HepG2 (cell line): ENCODE measurements around the gene TNS1. TPM values are rescaled to one million over a fixed set of nuclear protein-coding genes. Genes with fewer than 3 reads are reported as not detected.

Source experiments
- ATAC-seq: fragments of 200-7000 bp; cut with Tn5 transposase; 3 replicates; pipeline ENCODE4 v1.9.1; 2020; ENCODE audit warnings: mild to moderate bottlenecking, moderate library complexity
- BruUV-seq: library from RNA; stranded (reverse); fragments of 400-500 nt; replicated peaks from 2 replicates; lab custom pipeline; 2021; lab: Mats Ljungman, UMichigan
- CTCF ChIA-PET: fragments of 300-600 bp; formaldehyde crosslinking; extraction: SDS; loops from one replicate; lab custom pipeline; 2021; ENCODE audit warnings: low total read pairs, inconsistent platforms, low intra/inter-chr PET ratio; lab: Yijun Ruan, JAX
- POLR2A ChIA-PET: fragments of 350-600 bp; sonication (Branson Sonifier 250); formaldehyde crosslinking; loops from one replicate; lab custom pipeline; 2020; ENCODE audit warnings: antibody characterized with exemption, inconsistent platforms; lab: Yijun Ruan, JAX
- DNase-seq: peaks from one replicate; pipeline ENCODE4 v3.0.0-alpha.2; 2015; ENCODE audit warnings: low spot score
- FAIRE-seq: peaks from 3 replicates; lab custom pipeline; 2011; peaks lifted over from hg19 to GRCh38; lab: Jason Lieb, UNC
- H2AFZ ChIP-seq: one replicate; pipeline ENCODE4 v1.6.1; 2011; ENCODE audit warnings: low read length, inconsistent platforms
- H3K27ac ChIP-seq: fragments of 300-600 bp; 3 replicates; pipeline ENCODE4 v1.8.0; 2011; ENCODE audit warnings: mixed run types, mild to moderate bottlenecking, mixed read lengths, low read length, inconsistent platforms; ENCODE audit not compliant: insufficient read depth; ENCODE audit errors: extremely low read length
- H3K27me3 ChIP-seq, 2 experiments: fragments of 200-600 bp in 1 of 2; 2 replicates in 1 of 2; 3 replicates in 1 of 2; pipeline versions ENCODE4 v1.6.0 to v1.8.0; 2011; ENCODE audit warnings: low read length in 2 of 2, mild to moderate bottlenecking in 2 of 2, moderate library complexity in 2 of 2, inconsistent platforms in 1 of 2; ENCODE audit not compliant: insufficient read depth in 2 of 2, control insufficient read depth in 1 of 2
- H3K36me3 ChIP-seq, 2 experiments: fragments of 200-600 bp in 1 of 2; replicated peaks in 1 of 2; 2 replicates in 1 of 2; 3 replicates in 1 of 2; pipeline versions ENCODE4 v1.5.1 to v1.8.0; 2011; ENCODE audit warnings: low read length in 2 of 2, inconsistent platforms in 1 of 2; ENCODE audit not compliant: insufficient read depth in 2 of 2, control insufficient read depth in 1 of 2
- H3K4me1 ChIP-seq: 2 replicates; pipeline ENCODE4 v1.5.1; 2012; ENCODE audit warnings: low read length, inconsistent platforms; ENCODE audit not compliant: insufficient read depth
- H3K4me2 ChIP-seq: 2 replicates; pipeline ENCODE4 v1.6.0; 2011; ENCODE audit warnings: low read depth, low read length, inconsistent platforms
- H3K4me3 ChIP-seq, 3 experiments: fragments of 200-600 bp in 1 of 3; sonication (generic), shearing (Covaris generic) in 1 of 3; replicated peaks in 1 of 3; 2 replicates each; pipeline ENCODE4 v1.5.1; 2011 to 2016; ENCODE audit warnings: low read length in 3 of 3, inconsistent platforms in 2 of 3, low read depth in 2 of 3, mild to moderate bottlenecking in 2 of 3, control low read depth in 1 of 3, mixed read lengths in 1 of 3; ENCODE audit not compliant: insufficient read depth in 1 of 3
- H3K79me2 ChIP-seq: one replicate; pipeline ENCODE4 v1.6.1; 2011; ENCODE audit warnings: low read length, inconsistent platforms; ENCODE audit not compliant: insufficient read depth
- H3K9ac ChIP-seq: 2 replicates; pipeline ENCODE4 v1.6.0; 2011; ENCODE audit warnings: mild to moderate bottlenecking, low read depth, low read length, inconsistent platforms; ENCODE audit not compliant: insufficient read depth
- H3K9me3 ChIP-seq: 2 replicates; pipeline ENCODE4 v1.5.1; 2012; ENCODE audit warnings: mild to moderate bottlenecking, low read length
- H4K20me1 ChIP-seq: 2 replicates; pipeline ENCODE4 v1.6.0; 2011; ENCODE audit warnings: inconsistent platforms, mild to moderate bottlenecking, low read length, moderate library complexity; ENCODE audit not compliant: insufficient read depth
- BHLHE40 ChIP-seq: IDR thresholded peaks from 2 replicates; pipeline ENCODE4 v1.6.1; 2011; ENCODE audit warnings: low read length, improper control_type of control experiment
- CBX1 ChIP-seq: IDR thresholded peaks from one replicate; pipeline ENCODE4 v1.6.1; 2016; ENCODE audit warnings: antibody characterized with exemption, low read depth
- ZBTB20 ChIP-seq: sonication (generic); formaldehyde crosslinking; IDR thresholded peaks from 2 replicates; pipeline ENCODE4 v1.8.1; 2023; ENCODE audit warnings: missing genetic modification reagents, low read depth, mild to moderate bottlenecking, borderline replicate concordance
- ZNF205 ChIP-seq: IDR thresholded peaks from 2 replicates; pipeline ENCODE4 v1.6.1; 2018; ENCODE audit warnings: missing biosample characterization, missing genetic modification reagents
- ZNF224 ChIP-seq: sonication (generic); formaldehyde crosslinking; IDR thresholded peaks from 2 replicates; pipeline ENCODE4 v1.5.0; 2020; ENCODE audit warnings: mild to moderate bottlenecking, missing genetic modification reagents
- ZNF329 ChIP-seq: sonication (generic); formaldehyde crosslinking; IDR thresholded peaks from 2 replicates; pipeline ENCODE4 v1.9.0; 2021; ENCODE audit warnings: low read depth, mild to moderate bottlenecking, missing genetic modification reagents
- ZNF350 ChIP-seq: sonication (generic); formaldehyde crosslinking; IDR thresholded peaks from 2 replicates; pipeline ENCODE4 v1.4.0; 2020; ENCODE audit warnings: mild to moderate bottlenecking, low read depth, missing genetic modification reagents, borderline replicate concordance
- ZNF776 ChIP-seq: sonication (generic); formaldehyde crosslinking; IDR thresholded peaks from 2 replicates; pipeline ENCODE4 v1.4.0; 2020; ENCODE audit warnings: mild to moderate bottlenecking, missing genetic modification reagents
- ZSCAN20 ChIP-seq: sonication (generic); formaldehyde crosslinking; IDR thresholded peaks from 2 replicates; pipeline ENCODE4 v1.4.0; 2020; ENCODE audit warnings: missing genetic modification reagents, mild to moderate bottlenecking, borderline replicate concordance
- WGBS: methylation state at CpG from one replicate; pipeline ENCODE4 v1.1.6; 2017; ENCODE audit warnings: low lambda C conversion rate; 5-methylcytosine and 5-hydroxymethylcytosine counted together
- in situ Hi-C: cut with HindIII; loops from 2 replicates; pipeline ENCODE4 v1.10.0; 2017; ENCODE audit warnings: low pct_unique_long_range_greater_than_20kb; ENCODE audit not compliant: extremely low pct_ligation_motif_present
- intact Hi-C: fragments of 100-400 bp; cut with micrococcal nuclease; formaldehyde crosslinking; loops from one replicate; pipeline ENCODE4 v1.10.0; 2022; ENCODE audit not compliant: unreplicated experiment
- polyA plus RNA-seq, 8 experiments: library from polyadenylated mRNA; depleted of rRNA in 3 of 8; stranded (reverse) in 7 of 8; unstranded in 1 of 8; fragments of >200 nt; fragmentation: Illumina TruSeq in 4 of 8; extraction: Trizol in 4 of 8; gene quantifications; 2 replicates each; pipeline versions ENCODE4 v1.2.1 to v1.2.3, GENCODE V29; 2011 to 2016; ENCODE audit warnings: low read depth in 4 of 8, missing spikeins in 1 of 8, mixed read lengths in 1 of 8; ENCODE audit not compliant: insufficient read depth in 1 of 8
- total RNA-seq, 5 experiments: library from RNA; depleted of rRNA; stranded (reverse); fragments of >200 nt; fragmentation: Illumina TruSeq; extraction: Trizol; gene quantifications; 2 replicates each; pipeline ENCODE4 v1.2.3, GENCODE V29; 2016; ENCODE audit warnings: low read depth in 1 of 5
- TF ChIP-seq, protein P1 (sequence below): sonication (generic); formaldehyde crosslinking; IDR thresholded peaks from 2 replicates; pipeline ENCODE4 v1.8.1; 2023; ENCODE audit warnings: mild to moderate bottlenecking, missing genetic modification reagents, borderline replicate concordance
- TF ChIP-seq, protein P2 (sequence below): IDR thresholded peaks from 2 replicates; pipeline ENCODE4 v1.6.1; 2016; ENCODE audit warnings: missing biosample characterization, missing genetic modification reagents, low read depth
- TF ChIP-seq, protein P3 (sequence below): sonication (generic); formaldehyde crosslinking; IDR thresholded peaks from 2 replicates; pipeline ENCODE4 v1.5.0; 2020; ENCODE audit warnings: mild to moderate bottlenecking, low read depth, missing genetic modification reagents, borderline replicate concordance
- TF ChIP-seq, protein P4 (sequence below): IDR thresholded peaks from 2 replicates; pipeline ENCODE4 v1.6.1; 2016; ENCODE audit warnings: mild to moderate bottlenecking
- TF ChIP-seq, protein P5 (sequence below): sonication (generic); formaldehyde crosslinking; IDR thresholded peaks from 2 replicates; pipeline ENCODE4 v1.4.0; 2020; ENCODE audit warnings: missing genetic modification reagents

The TNS1 gene
- total and polyA plus RNA-seq, 2 of the 13 experiments (the other 11 are each of a cell fraction or from before 2014, with no cell fraction given) = 1.9 to 118 TPM

DNA sequence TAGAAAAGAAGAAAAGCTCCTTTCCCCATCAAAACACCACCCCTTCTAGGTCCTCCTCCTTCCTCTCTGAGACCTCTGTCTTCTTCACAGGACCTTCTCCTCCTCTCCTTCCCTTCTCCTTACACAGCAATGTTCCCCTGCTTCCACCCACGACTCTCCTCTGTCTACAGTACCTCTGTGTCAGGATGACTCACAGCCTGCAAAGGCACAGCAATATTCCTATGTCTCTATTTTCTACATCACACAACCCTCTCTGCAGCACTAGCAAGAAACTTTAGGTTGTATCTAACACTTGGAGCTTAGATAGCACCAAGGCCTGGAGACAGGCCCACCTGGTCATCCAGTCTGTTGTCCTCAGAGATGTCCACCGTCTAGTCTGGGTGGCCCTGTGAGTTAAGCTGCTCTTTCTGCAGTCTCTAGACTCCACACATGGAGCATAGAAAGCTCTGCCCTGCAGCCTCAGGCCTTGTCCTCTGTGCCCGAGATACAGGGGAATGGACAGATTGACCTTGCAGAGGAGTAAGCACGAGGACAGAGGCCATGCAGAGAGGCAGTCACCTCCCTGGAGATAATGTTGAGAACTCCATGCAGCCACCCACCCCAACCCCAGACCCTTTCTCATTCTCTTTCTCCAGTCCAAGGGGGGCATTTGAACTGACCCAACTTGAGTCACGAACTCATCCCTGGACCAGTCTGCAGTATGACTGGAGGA is 212.0 kb downstream of the TNS1 start (continued):
- no peak for TF ChIP-seq BHLHE40
- TF ChIP-seq ZBTB20 (CRISPR knock-in tag) = no peak

DNA sequence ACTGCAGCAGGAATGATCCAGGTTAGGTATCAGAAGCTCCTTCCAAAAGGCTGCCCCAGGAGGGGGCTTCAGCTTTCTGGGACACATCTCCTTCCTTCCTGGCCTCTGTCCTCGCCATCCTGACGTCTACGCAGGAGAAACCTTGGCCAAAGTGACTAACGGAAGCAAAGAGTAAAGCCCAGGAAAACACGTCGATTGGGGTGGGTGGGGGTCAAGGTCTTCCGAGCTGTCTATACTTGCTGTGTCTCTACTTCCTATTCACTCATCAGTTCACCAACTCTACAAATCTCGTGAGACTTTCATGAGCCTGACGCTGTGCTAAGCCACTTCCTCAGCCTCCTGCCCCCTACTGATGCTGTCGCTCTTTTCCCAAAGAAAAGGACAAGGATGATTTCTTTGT is 212.6 kb downstream of the TNS1 start:
- WGBS = 4% methylated on average over 10 of the region's 10 CpGs
- Histone ChIP-seq H3K4me3 (peak overlapping the region; percentile 44 to 71 (median 55)), H3K27ac (peak overlapping the region; percentile 41), H2AFZ (peak overlapping the region; percentile 3), H3K79me2 (no peaks in the 10 kb centered on the region), H3K27me3 (no peaks in the 10 kb centered on the region), H3K9ac (peak overlapping the region; percentile 63), H4K20me1 (no peaks in the 10 kb centered on the region; the same call in 1 of the 2 replicates), H3K4me2 (peak overlapping the region; percentile 91), H3K4me1 (peaks cover 86% of the 10 kb centered on the region), H3K9me3 (no peaks in the 10 kb centered on the region), H3K36me3 (no peaks in the 10 kb centered on the region)
- POLR2A ChIA-PET = interaction anchor here (1.1 to 2.2 kb wide), 4 partner anchors 97 to 204 kb away, joined by 3 to 10 read pairs (median 5); no protein-coding TSS in a partner anchor
- no TSS peak for BruUV-seq
- in situ Hi-C loops = loop anchor here (5.0 kb wide), 2 partner anchors 107 to 202 kb away; no protein-coding TSS in a partner anchor
- CTCF ChIA-PET = interaction anchor here (1.0 to 6.4 kb wide), 5 partner anchors 96 to 242 kb away, joined by 3 to 106 read pairs (median 9); no protein-coding TSS in a partner anchor
- DNase-seq (peak; percentile 86), ATAC-seq (peak; percentile 72), FAIRE-seq (peak; percentile 77)
- intact Hi-C loops = no loop called here
- TF ChIP-seq, protein P1, sequence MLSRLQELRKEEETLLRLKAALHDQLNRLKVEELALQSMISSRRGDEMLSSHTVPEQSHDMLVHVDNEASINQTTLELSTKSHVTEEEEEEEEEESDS (CRISPR knock-in tag) = no peak
- no peak for TF ChIP-seq ZNF224
- TF ChIP-seq ZNF776 (CRISPR knock-in tag) = no peak
- peak; percentile 73; the same call in 1 of the 2 replicates for TF ChIP-seq ZNF205 (CRISPR knock-in tag)
- TF ChIP-seq, protein P2, sequence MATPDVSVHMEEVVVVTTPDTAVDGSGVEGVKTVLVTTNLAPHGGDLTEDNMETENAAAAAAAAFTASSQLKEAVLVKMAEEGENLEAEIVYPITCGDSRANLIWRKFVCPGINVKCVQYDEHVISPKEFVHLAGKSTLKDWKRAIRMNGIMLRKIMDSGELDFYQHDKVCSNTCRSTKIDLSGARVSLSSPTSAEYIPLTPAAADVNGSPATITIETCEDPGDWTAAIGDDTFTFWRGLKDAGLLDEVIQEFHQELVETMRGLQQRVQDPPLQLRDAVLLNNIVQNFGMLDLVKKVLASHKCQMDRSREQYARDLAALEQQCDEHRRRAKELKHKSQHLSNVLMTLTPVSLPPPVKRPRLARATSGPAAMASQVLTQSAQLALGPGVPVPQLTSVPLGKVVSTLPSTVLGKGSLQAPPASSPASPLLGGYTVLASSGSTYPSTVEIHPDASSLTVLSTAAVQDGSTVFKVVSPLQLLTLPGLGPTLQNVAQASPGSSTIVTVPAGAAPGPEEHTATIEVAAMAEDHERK (CRISPR knock-in tag) = no peak
- TF ChIP-seq, protein P3, sequence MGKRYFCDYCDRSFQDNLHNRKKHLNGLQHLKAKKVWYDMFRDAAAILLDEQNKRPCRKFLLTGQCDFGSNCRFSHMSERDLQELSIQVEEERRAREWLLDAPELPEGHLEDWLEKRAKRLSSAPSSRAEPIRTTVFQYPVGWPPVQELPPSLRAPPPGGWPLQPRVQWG = no peak
- no peak for TF ChIP-seq ZNF329 (CRISPR knock-in tag)
- TF ChIP-seq CBX1 = peak; percentile 11
- TF ChIP-seq, protein P4, sequence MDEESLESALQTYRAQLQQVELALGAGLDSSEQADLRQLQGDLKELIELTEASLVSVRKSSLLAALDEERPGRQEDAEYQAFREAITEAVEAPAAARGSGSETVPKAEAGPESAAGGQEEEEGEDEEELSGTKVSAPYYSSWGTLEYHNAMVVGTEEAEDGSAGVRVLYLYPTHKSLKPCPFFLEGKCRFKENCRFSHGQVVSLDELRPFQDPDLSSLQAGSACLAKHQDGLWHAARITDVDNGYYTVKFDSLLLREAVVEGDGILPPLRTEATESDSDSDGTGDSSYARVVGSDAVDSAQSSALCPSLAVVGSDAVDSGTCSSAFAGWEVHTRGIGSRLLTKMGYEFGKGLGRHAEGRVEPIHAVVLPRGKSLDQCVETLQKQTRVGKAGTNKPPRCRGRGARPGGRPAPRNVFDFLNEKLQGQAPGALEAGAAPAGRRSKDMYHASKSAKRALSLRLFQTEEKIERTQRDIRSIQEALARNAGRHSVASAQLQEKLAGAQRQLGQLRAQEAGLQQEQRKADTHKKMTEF (CRISPR knock-in tag) = peak; percentile 46
- 0 out of 2 replicates have a peak, but pooled peaks have one; percentile 59 for TF ChIP-seq ZSCAN20 (CRISPR knock-in tag)
- TF ChIP-seq, protein P5, sequence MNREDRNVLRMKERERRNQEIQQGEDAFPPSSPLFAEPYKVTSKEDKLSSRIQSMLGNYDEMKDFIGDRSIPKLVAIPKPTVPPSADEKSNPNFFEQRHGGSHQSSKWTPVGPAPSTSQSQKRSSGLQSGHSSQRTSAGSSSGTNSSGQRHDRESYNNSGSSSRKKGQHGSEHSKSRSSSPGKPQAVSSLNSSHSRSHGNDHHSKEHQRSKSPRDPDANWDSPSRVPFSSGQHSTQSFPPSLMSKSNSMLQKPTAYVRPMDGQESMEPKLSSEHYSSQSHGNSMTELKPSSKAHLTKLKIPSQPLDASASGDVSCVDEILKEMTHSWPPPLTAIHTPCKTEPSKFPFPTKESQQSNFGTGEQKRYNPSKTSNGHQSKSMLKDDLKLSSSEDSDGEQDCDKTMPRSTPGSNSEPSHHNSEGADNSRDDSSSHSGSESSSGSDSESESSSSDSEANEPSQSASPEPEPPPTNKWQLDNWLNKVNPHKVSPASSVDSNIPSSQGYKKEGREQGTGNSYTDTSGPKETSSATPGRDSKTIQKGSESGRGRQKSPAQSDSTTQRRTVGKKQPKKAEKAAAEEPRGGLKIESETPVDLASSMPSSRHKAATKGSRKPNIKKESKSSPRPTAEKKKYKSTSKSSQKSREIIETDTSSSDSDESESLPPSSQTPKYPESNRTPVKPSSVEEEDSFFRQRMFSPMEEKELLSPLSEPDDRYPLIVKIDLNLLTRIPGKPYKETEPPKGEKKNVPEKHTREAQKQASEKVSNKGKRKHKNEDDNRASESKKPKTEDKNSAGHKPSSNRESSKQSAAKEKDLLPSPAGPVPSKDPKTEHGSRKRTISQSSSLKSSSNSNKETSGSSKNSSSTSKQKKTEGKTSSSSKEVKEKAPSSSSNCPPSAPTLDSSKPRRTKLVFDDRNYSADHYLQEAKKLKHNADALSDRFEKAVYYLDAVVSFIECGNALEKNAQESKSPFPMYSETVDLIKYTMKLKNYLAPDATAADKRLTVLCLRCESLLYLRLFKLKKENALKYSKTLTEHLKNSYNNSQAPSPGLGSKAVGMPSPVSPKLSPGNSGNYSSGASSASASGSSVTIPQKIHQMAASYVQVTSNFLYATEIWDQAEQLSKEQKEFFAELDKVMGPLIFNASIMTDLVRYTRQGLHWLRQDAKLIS (CRISPR knock-in tag) = no peak
- no peak for TF ChIP-seq ZNF350 (CRISPR knock-in tag)
